ENCODE measurements around the gene RBFOX1.

Gene RBFOX1

GRCh38 chr16:7332611-7333010 lies at the start of gene RBFOX1:
RBFOX1 (plus strand) TSS chr16:7332845.
- no peak within 1 kb of the TSS for H3K4me3 ChIP-seq
- H3K27ac ChIP-seq = no peak within 1 kb of the TSS
- no peak for DNase-seq (ENCODE audit: low spot score)
- no peak for TF ChIP-seq CTCF (IDR thresholded peaks at IDR 0.05)

GRCh38 chr16:7284780-7285179 lies 47.9 kb upstream of the RBFOX1 start:
- no peak for DNase-seq (ENCODE audit: low spot score)
- H3K27ac ChIP-seq = no peak overlapping the region
- TF ChIP-seq CTCF (IDR thresholded peaks at IDR 0.05) = no peak
- H3K4me3 ChIP-seq = no peak overlapping the region

- Histone ChIP-seq H3K4me3 (no peak overlapping the region), H3K27ac (no peak overlapping the region)
- TF ChIP-seq CTCF (IDR thresholded peaks at IDR 0.05) = no peak
- no peak for DNase-seq (ENCODE audit: low spot score)
Observed at GRCh38 chr16:7285520-7285919, 47.1 kb upstream of the RBFOX1 start.

GRCh38 chr16:7289299-7289698 lies 43.3 kb upstream of the RBFOX1 start:
- TF ChIP-seq CTCF (IDR thresholded peaks at IDR 0.05) = no peak
- DNase-seq (ENCODE audit: low spot score) = no peak
- H3K27ac ChIP-seq = no peak overlapping the region
- no peak overlapping the region for H3K4me3 ChIP-seq

GRCh38 chr16:7290682-7291081 lies 42.0 kb upstream of the RBFOX1 start:
- DNase-seq (ENCODE audit: low spot score) = no peak
- H3K27ac ChIP-seq = no peak overlapping the region
- H3K4me3 ChIP-seq = no peak overlapping the region
- no peak for TF ChIP-seq CTCF (IDR thresholded peaks at IDR 0.05)

GRCh38 chr16:7294020-7294419 lies 38.6 kb upstream of the RBFOX1 start:
- Histone ChIP-seq H3K27ac (no peak overlapping the region), H3K4me3 (no peak overlapping the region)
- TF ChIP-seq CTCF (IDR thresholded peaks at IDR 0.05) = no peak
- no peak for DNase-seq (ENCODE audit: low spot score)

GRCh38 chr16:7303052-7303610 lies 29.5 kb upstream of the RBFOX1 start:
- Histone ChIP-seq H3K27ac (no peak overlapping the region), H3K4me3 (peak overlapping the region; percentile 8)
- DNase-seq (ENCODE audit: low spot score) = no peak
- TF ChIP-seq CTCF (IDR thresholded peaks at IDR 0.05) = no peak
